ENCODE measurements around the gene POLN.

POLN gene

DNA sequence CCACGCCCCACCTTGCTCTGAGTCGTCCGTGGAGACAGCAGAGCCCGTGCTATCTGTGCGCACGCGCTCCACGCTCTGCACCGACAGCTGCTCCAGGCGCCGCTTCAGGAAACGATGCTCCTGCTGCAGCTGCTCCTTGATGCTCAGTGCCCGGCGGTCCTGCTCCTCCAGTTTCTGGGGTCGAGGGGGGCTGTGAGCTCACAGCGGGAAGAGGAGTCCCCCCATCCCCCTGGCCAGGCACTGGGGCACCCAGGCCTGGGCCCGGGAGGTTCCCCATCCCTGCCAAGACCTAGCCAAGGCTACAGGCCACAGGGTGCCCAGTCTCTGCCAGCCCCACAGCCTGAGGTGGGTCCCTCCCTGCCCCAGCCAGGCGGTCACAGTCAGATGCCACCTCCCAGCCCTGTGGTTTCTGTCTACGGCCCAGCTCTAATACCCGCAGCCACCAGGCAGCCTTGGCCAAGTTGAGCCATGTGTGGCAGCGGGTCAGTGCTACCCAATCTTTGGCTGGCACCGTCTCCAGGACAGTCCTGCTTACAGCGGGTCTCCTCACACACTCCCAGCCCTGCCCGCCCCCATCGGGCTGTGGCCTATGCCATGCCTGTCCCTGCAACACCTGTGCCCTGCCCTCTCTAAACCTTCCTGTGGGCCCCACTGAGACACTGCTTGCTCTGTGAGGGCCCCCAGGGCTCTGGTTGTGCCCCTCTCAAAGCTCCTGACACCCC, 9.3 kb upstream of the POLN start:
- ATAC-seq (no peak), DNase-seq (peak in 1 of 2 donors; percentile 7)
- no peaks in the 10 kb centered on the region for H3K4me1 Mint-ChIP-seq
- no peaks in the 10 kb centered on the region for H3K27me3 Mint-ChIP-seq
- H3K9me3 Mint-ChIP-seq = no peaks in the 10 kb centered on the region
- peak overlapping the region in 1 of 2 donors; percentile 84 for H3K27ac Mint-ChIP-seq
- H3K4me3 Mint-ChIP-seq = no peak overlapping the region

DNA sequence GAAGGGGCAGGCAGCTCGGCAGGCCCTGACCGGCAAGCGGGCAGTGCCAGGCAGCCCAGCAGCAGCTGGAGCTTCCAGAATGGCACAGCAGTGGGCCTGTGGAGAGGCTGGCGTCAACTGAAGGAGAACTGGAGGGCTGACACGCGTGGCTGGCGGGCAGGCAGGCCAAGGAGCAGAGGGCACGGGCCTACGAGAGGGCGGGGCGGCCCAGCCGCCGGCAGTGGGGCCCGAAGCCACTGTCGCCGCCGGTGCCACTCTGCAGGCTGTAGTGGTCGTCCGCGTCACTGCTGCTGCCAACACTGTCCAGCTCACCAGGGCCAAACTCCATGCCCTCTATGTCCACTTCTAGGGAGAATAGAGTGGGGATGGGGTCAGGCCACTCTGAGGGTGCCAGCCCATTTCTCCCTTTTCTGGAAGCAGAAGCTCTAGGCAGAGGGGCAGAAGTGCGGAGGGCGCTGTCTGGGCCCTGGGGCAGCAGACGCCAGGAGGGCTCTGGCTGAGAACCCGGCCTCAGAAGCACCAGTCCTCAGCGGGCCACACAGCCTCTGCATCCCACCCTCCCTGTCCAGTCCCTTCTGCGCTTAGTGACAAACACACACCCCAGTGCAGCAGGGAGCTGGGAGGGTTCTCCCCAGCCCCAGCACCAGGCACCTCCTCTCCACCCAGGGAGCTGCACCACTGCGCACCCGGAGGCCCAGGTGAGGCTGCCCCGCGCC, 8.6 kb upstream of the POLN start:
- Mint-ChIP-seq H3K27ac (no peak overlapping the region), H3K4me3 (no peak overlapping the region), H3K27me3 (no peaks in the 10 kb centered on the region), H3K9me3 (no peaks in the 10 kb centered on the region), H3K4me1 (peaks cover 4% of the 10 kb centered on the region)
- peak in 1 of 2 donors; percentile 9 for DNase-seq
- no peak for ATAC-seq

DNA sequence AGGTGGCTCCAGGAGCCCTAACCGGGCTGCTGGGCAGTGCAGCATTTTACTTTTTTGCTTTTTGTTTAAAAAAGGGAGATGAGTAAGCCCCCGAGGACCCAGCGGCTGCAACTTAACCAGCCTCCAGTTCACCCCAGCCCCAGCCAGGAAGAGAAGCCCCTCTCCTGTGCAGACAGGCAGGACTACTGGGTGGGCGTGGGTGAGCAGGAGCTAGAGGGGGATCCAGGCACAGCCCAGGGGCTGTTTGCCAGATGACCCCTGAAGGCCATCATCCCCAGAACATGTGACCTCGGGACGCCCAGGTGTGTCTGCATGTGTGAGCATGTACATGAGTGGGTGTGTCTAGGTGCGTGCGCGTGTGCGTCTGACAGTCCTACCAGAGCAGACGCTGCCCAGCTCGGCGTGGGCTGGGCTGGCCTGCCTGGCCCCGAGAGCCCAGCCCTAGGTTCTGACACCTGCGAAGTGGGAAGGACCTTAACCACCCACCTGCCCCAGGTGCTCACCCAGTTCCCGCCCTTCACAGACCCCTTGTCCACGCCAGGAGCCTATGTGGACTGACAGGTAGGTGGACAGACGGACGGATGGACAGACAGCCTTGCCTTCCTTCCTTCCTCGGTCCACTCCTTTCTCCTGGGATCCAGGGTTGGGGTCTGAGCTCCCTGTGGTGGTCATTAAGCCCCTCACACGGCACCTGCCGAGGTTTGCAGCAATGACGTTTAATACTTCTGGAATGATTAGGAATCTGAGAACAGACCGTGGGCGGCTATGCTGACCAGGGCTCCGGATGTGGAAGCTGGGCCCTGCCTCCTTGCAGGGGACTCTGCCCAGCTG, 7.8 kb upstream of the POLN start:
- Mint-ChIP-seq H3K27me3 (no peaks in the 10 kb centered on the region), H3K9me3 (no peaks in the 10 kb centered on the region), H3K4me3 (no peak overlapping the region), H3K27ac (no peak overlapping the region), H3K4me1 (peaks cover 12% of the 10 kb centered on the region)
- DNase-seq (no peak), ATAC-seq (no peak)

DNA sequence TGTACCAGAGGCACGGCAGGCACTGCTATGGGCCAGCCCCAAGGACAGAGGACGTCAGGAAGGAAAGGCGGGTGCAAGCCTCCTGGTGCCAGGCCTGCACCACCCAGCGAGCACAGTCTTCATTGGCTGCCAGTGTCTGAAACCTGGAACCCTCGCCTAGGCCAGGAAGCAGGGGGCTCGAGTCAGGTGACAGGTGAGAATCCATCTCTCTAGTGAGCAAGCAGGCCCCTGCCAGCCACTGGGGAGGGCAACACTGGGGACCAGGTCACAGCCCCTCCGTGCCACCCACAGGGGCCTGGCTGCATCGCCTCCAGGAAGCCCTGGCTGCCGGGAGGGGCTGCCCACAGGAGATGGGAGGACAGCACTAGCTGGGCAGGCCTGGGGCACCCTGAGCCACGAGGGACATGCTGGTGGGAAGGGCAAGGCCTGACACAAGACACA, 6.9 kb upstream of the POLN start:
- no peaks in the 10 kb centered on the region for H3K9me3 Mint-ChIP-seq
- H3K27me3 Mint-ChIP-seq = no peaks in the 10 kb centered on the region
- H3K4me3 Mint-ChIP-seq = no peak overlapping the region
- DNase-seq (peak in 1 of 2 donors; percentile 6), ATAC-seq (no peak)
- H3K27ac Mint-ChIP-seq = no peak overlapping the region
- peaks cover 17% of the 10 kb centered on the region for H3K4me1 Mint-ChIP-seq

DNA sequence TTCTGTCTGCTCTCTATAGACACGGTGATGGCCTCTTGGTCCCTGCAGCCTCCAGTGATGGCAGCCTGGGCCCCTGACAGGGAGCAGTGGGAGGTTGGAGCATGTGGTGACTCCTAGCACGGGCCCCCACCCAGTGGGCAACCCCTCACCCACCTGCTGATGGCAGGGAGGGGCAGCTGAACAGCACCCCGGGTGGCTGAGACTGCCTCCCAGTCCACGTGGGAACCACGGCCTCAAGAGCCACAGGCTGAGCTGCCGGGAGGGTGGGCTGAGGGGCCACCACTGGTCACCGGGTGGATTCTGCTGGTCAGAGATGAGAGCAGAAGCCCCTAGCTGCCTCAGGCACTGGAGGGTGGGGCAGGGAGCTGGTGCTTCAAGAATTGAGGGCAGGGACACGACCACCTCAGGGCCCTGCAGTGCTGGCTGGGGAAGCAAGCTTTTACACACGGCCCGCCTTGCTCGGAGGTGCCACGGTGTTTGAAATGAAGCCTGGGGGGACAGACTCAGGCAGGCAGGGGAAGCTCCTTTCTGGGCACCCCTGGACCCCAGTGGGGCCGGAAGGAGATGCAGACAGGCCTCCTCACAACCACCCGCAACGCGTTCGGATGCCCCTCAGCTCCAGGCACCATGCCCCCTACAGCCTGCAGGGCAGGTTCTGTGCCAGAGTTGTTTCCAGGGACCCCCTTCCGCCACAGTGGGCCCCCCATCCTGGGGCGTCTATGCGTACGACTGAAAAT, 6.3 kb upstream of the POLN start:
- ATAC-seq (no peak), DNase-seq (peak in 1 of 2 donors; percentile 6)
- Mint-ChIP-seq H3K27me3 (no peaks in the 10 kb centered on the region), H3K9me3 (no peaks in the 10 kb centered on the region), H3K4me3 (no peak overlapping the region), H3K4me1 (peaks cover 23% of the 10 kb centered on the region), H3K27ac (no peak overlapping the region)

DNA sequence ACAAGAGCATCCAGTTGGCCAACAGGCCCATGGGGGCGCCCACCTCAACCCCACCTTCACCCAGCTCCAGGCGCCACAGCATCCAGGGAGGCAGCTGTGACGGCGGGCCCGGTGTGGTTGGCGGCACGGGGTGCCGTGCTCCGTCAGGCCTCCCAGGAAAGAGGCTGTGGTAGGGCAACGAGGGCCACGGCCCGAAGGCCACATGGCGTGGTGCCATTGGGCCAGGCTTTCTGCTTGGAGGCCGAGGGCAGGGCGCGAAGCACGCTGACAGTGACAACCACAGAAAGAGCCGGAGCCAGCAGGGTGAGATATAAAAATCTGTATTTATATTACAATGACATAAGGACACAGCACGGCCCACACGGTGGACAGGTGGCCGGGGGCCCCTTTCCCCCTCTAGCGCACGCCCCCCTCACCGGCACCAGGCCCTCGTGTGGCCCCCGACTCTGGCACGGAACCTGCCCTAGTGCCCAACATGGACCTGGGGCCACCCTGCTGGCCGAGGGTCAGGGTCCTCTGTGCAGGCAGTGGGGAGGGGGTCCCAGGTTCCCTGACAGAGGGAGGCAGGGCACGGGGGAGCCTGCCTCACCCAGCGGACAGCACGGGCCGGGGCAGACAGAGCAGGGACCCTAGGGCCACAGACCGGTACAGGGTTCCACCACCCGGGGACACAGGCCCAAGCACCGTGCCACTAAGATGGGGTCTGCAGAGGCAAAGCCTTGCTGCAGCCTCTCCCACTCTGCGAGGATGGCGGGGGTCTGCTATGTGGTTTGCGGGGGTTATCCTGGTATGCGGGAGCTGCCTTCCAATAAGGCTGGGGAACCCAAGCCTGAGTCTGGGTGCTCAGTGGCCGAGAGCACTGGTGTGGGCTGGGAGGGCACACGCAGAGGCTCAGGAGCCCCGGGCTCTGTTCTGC, 5.5 kb upstream of the POLN start:
- H3K27me3 Mint-ChIP-seq = no peaks in the 10 kb centered on the region
- no peaks in the 10 kb centered on the region for H3K9me3 Mint-ChIP-seq
- DNase-seq (no peak), ATAC-seq (peak; percentile 30)
- H3K4me3 Mint-ChIP-seq = no peak overlapping the region
- no peak overlapping the region for H3K27ac Mint-ChIP-seq
- peaks cover 26% of the 10 kb centered on the region for H3K4me1 Mint-ChIP-seq

DNA sequence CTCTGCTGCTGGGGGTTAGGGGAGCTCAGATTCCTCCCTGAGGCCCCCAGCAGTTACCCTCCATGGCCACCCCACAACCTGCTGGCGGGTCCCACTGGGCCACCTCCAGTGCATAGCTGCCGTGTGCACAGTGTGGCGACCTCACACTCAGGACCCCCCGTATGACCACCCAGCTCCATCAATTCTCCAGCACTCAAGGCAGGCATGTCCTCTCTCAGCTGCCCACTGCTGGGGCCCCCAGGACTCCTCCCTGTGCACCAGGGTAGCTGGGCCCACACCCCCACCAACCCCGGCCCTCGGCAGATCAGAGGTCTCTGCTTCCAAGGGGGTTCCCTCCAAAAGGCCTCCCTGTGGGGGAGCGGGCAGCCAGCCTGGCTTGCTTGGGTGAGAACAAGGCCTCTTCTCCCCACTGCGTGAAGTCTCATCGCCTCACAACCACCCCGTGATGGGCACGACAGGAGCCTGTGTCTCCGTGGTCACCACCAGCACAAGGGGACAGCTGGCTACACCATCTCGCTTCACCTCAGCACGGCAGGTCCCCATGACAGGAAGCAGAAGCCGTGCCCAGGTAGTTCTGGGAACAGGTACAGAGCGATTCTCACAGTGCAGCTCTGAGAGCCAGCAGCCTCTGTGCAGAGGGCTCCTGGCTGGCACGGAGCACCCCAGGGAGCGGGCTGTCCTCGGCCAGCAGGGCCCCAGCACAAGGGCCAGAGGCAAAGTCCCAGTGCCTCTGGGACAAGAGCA, 4.6 kb upstream of the POLN start:
- Mint-ChIP-seq H3K4me3 (no peak overlapping the region), H3K9me3 (no peaks in the 10 kb centered on the region), H3K27ac (no peak overlapping the region), H3K27me3 (no peaks in the 10 kb centered on the region), H3K4me1 (peaks cover 30% of the 10 kb centered on the region)
- DNase-seq (no peak), ATAC-seq (no peak)

DNA sequence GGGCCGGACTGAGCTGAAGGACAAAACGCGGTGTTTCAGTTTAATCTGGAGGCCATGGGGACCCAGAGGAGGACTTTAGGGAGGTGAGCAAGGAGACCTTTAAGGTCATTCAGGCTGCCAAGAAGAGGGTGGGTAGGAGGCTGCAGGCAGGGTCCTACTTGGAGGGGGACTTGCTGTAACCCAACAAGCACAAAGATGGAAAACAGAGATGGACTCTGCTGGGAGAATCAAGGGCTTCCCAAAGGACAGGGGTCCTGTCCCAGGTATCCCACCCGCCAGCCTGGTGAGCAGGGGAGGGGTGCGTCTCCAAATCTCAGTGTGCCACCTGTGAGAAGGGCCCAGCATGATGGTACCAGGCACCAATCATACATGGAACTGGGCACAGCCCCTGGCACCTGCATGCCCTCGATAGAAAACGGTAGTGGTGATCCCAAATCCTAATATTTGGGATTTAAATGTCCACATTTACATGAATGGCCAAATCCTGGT, 3.9 kb upstream of the POLN start:
- Mint-ChIP-seq H3K27me3 (no peaks in the 10 kb centered on the region), H3K9me3 (no peaks in the 10 kb centered on the region), H3K4me3 (no peak overlapping the region), H3K4me1 (peaks cover 31% of the 10 kb centered on the region), H3K27ac (no peak overlapping the region)
- DNase-seq = no peak
- ATAC-seq = no peak

DNA sequence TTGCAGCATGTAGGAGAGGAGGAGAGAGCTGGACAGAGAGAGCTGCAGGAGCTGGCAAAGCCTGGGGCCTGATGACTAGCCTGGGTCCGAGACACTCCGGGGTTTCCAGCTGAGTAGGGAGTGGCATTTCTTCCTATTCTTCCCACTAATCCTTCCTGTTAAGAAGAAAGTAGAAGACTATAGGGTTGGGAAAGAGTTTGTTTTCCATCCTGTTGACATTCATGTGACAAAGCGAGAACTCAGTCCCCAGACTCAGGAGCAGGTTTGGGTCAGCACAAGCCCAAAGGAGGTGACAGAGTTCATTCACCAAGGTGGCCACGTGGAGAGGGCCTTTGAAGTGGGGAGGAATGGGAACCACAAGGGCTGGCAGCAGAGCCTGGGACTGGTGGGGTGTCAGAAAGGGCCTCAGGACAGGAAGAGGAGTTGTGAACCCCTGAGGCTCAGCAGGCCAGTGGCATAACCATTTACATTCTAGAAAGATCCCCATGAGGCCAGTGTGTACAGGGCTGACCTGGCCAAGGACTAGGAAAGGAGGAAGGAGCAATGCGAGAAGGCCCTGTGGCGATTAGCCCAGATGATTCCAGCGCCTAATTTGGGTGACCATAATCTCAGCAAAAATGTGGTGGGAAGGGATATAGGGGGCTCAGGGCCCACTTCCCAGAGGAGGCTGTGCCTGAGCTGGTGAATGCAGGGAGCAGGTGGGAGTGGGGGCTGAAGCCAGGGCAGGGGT, 3.3 kb upstream of the POLN start:
- no peak for DNase-seq
- Mint-ChIP-seq H3K4me1 (peaks cover 37% of the 10 kb centered on the region), H3K4me3 (no peak overlapping the region), H3K9me3 (no peaks in the 10 kb centered on the region), H3K27me3 (no peaks in the 10 kb centered on the region), H3K27ac (no peak overlapping the region)
- ATAC-seq = no peak

DNA sequence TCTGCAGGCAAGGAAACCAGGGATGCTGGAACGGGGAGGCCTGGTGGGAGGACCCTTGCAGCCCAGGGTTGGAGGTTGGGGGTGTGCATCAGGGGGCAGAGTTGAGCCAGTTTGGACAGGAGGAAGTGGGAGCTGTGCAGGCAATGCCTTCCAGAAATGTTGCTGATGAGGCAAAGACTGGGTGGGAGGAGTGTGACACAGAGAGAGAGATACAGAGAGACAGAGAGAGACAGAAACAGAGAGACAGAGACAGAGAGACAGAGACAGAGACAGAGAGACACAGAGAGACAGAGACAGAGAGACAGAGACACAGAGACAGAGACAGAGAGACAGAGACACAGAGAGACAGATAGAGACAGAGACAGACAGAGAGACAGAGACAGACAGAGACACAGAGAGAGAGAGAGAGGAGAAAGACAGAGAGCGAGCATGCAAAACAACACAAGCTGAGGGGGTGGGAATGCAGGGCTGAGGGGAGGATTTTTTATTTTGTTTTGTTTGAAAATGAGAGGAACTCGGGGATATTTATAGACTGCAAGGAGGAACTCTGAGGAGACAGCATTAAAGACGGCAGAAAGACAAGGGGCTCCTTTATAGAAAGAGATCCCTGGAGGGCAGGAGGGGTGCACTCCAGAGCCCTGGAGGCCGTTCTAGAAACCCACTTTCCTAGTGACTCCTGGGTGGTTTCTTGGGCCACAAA, 1.9 kb upstream of the POLN start:
- H3K27ac Mint-ChIP-seq = peak overlapping the region; percentile 10 to 81
- peak in 1 of 2 donors; percentile 12 for DNase-seq
- peaks cover 49% of the 10 kb centered on the region for H3K4me1 Mint-ChIP-seq
- no peaks in the 10 kb centered on the region for H3K27me3 Mint-ChIP-seq
- ATAC-seq = no peak
- H3K9me3 Mint-ChIP-seq = no peaks in the 10 kb centered on the region
- peak overlapping the region in 1 of 2 donors; percentile 34 for H3K4me3 Mint-ChIP-seq

DNA sequence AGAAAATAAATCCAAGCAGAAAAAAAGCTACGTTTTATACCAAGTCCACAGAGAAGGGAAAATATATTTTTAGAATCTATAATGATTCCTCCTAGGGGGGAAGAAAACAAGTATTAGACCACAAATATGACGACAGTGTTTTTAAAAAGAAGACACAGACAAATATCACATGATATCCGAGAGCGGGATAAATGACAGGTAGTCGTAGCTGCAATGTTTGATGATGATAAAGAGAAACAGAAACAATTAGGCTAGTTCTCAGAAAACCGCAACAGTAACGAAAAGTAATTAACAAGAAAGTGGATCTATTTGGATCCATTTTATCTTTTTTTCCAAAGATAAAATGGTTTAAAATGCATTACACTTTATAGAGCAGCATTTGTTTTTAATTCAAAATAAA, 918 bp downstream of the POLN start:
- DNase-seq (no peak), ATAC-seq (no peak)
- peaks cover 67% of the 10 kb centered on the region for H3K4me1 Mint-ChIP-seq

DNA sequence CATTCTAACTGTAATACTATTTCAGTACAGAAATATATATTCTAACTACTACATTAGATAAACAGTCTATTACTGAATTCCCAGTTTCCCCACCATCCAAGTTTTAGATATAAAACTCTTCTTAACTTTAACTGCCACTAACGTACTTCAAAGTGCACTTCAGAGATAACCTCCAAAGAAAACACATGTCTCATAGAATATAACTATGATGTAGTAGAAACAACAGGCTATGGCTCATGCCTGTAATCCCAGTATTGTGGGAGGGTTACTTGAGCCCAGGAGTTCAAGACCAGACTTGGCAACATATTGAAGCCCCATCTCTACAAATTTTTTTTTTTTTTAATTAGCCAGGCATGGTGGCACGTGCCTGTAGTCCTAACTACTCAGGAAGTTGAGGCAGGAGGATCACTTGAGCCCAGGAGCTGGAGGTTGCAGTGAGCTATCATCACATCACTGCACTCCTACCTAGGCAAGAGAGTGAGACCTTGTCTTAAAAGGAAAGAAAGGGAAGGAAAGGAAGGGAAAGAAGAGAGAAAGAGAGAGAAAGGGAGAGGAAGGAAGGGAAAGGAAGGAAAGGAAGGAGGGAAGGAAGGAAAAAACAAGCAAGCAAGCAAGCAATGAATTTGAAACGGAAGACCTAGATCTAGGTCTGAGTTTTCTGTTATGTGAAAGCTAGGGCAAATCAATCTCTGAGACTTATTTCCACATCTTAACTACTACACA, 4.8 kb downstream of the POLN start:
- Mint-ChIP-seq H3K4me3 (peak overlapping the region; percentile 6 to 55), H3K4me1 (peaks cover 71% of the 10 kb centered on the region), H3K27me3 (no peaks in the 10 kb centered on the region), H3K9me3 (no peaks in the 10 kb centered on the region), H3K27ac (peak overlapping the region in 1 of 2 donors; percentile 28)
- DNase-seq (no peak), ATAC-seq (no peak)

More for the DNA sequence above, 918 bp downstream of the POLN start:
- no peaks in the 10 kb centered on the region for H3K9me3 Mint-ChIP-seq
- no peaks in the 10 kb centered on the region for H3K27me3 Mint-ChIP-seq
- H3K27ac Mint-ChIP-seq = peak overlapping the region; percentile 91 to 97
- H3K4me3 Mint-ChIP-seq = peak overlapping the region; percentile 88 to 96

All from stimulated activated naive CD8-positive, alpha-beta T cell treated with anti-CD3 and anti-CD28 coated beads, Interleukin-15, amount 100 ng/mL, for 72 hours (primary cell).